Stimulated activated CD8-positive, alpha-beta memory T cell treated with anti-CD3 and anti-CD28 coated beads, Interleukin-7, amount 100 ng/mL, for 4 hours (primary cell): Measurements from ENCODE around the gene USP47.

Source experiments
- DNase-seq, 2 donors: peaks; one replicate each; pipeline ENCODE4 v3.0.0-alpha.2; 2020; ENCODE audit warnings: low read depth in 2 of 2

USP47 gene

GRCh38 chr11:11966354-11966741 is 124.6 kb downstream of the USP47 start:
- no peak for DNase-seq

- peak; percentile 10 to 27 for DNase-seq
Measured at GRCh38 chr11:11966826-11967668, 125.3 kb downstream of the USP47 start.

- DNase-seq, result no peak
Measured at GRCh38 chr11:11967669-11968510, 126.1 kb downstream of the USP47 start.

- no peak for DNase-seq
Measured at GRCh38 chr11:11968511-11969280, 126.9 kb downstream of the USP47 start.

- no peak for DNase-seq
Measured at GRCh38 chr11:11969380-11970215, 127.8 kb downstream of the USP47 start.

- no peak for DNase-seq
Measured at GRCh38 chr11:11970556-11970955, 128.8 kb downstream of the USP47 start.

- no peak for DNase-seq
Measured at GRCh38 chr11:11971906-11972547, 130.3 kb downstream of the USP47 start.

- no peak for DNase-seq
Measured at GRCh38 chr11:11972730-11973341, 131.1 kb downstream of the USP47 start.

- no peak for DNase-seq
Measured at GRCh38 chr11:11973361-11973800, 131.6 kb downstream of the USP47 start.

- no peak for DNase-seq
Measured at GRCh38 chr11:11973866-11974265, 132.1 kb downstream of the USP47 start.

GRCh38 chr11:11975201-11976092 is 133.7 kb downstream of the USP47 start:
- DNase-seq, result no peak

GRCh38 chr11:11976481-11977127 is 134.8 kb downstream of the USP47 start:
- no peak for DNase-seq

- DNase-seq, result no peak
Measured at GRCh38 chr11:11977206-11977938, 135.6 kb downstream of the USP47 start.

- DNase-seq, result no peak
Measured at GRCh38 chr11:11978098-11978637, 136.4 kb downstream of the USP47 start.

- no peak for DNase-seq
Measured at GRCh38 chr11:11978792-11979487, 137.2 kb downstream of the USP47 start.

- no peak for DNase-seq
Measured at GRCh38 chr11:11979488-11980117, 137.8 kb downstream of the USP47 start.
